NCI-H2081 treated with DMSO at 0.1 percent for 48 hours (cell line): ENCODE results near the gene PLAGL1.
"Not testable (repeated sequence)": the region's sequence is repeated elsewhere in the genome, so short reads cannot be mapped to it uniquely, and the experiment has no call there.

Source experiments
- DNase-seq: peaks from one replicate; lab custom pipeline; 2025; lab: John Stamatoyannopoulos, UW

Gene PLAGL1

DNA sequence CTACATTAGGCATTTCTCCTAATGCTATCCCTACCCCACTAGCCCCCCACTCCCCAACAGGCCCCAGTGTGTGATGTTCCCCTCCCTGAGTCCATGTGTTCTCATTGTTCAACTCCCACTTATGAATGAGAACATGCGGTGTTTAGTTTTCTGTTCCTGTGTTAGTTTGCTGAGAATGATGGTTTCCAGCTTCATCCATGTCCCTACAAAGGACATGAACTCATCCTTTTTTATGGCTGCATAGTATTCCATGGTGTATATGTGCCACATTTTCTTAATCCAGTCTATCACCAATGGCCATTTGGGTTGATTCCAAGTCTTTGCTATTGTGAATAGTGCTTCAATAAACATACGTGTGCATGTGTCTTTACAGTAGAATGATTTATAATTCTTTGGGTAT lies 1.6 kb upstream of the PLAGL1 start:
- not testable (repeated sequence) for DNase-seq

DNA sequence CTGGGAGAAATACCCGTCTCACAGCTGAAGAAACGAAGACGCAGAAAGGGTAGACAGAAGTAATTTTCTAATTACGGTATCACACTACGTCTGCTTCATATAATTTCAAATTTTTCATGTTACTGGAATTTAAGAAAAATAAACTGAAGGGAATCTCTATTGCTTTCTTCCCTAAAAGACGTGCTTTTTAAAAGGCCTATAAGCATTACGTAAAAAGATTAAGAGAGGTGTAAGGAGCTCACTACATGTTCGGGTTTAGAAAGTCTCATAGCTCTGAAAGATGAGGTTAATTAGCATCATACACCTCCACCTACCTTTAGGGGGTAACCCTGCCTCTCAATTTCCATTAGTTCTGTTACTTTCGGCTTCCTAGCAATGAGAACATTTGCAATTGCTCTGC lies 787 bp upstream of the PLAGL1 start:
- no peak for DNase-seq

DNA sequence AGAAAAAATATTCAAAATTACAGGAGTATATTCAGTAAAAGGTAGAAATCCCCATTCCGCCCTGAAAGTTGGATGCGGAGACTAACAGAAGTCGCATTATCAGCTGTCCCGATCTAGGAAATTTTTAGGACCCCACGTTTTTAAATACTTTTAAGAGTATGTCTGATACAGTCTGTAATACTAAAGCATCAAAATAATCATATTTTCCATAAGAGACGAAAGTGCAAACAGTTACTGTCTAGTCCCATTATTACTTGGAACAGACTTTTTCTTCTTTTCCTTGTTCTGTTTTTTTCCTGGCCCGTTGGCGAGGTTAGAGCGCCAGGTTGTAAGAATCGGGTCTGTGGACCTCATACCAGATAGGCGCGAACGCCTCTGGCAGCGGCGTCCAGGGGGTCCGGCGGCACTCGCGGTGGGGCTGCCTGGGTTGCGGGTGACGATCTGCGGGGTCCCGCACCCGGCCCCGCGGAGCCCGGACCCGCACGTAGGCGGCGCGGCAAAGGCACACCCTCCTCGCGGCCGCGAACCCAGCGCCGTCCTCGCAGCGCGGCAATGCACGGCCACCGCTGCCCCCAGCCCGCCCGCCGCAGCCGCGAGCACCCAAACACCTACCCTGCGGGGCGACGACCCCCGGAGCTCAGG lies 460 bp downstream of the PLAGL1 start:
- DNase-seq: no peak

DNA sequence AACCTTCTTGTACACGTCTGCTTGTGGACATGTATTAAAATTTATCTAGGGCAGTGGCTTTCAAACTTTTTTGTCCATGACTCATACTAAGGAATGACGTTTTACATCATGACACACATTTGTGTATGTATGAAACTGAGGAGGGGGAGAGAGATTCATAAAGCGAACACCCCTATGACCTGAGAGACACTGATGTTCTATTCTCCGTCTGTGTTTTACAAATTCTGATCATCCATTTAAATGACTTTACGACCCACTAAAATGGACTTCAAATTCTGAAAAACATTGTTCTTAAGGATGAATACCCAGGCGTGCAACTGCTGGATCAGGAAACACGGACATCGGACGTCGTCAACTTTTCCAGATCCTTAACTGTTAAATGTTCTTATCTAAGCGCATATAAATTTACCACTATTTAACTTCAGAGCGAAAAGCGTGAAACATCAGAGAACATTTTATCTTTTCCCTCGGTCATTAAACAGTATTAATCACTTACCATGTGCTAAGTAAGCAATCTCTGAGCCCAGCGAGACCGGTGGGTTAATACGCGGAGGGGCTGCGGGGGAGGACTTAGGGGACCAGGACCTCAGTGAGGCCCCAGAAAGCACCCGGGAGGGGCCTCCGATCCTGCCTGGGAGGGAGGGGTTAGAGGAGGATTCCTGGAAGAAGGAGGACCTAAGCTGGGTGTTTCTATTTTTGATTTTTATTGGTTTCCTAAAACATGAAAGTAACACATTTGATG lies 1.2 kb downstream of the PLAGL1 start:
- no peak for DNase-seq

DNA sequence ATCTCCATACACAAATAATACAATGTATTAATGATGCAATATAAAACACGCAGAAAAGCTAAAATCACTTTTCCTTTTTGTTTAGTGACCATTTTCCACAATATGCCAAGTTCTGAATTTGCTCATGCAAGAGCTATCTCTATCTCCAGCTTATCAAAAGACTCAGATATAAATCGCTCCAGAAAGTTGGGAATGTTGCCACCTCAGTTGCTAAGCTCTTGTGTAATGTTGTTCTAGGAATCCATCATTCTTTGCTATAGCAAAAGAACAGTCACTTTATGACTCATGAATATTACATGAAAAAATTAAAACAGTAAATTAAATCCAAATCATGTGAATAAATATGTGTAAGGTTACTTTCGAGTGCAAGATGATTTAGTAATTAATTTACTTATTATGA lies 8.7 kb downstream of the PLAGL1 start:
- no peak for DNase-seq

DNA sequence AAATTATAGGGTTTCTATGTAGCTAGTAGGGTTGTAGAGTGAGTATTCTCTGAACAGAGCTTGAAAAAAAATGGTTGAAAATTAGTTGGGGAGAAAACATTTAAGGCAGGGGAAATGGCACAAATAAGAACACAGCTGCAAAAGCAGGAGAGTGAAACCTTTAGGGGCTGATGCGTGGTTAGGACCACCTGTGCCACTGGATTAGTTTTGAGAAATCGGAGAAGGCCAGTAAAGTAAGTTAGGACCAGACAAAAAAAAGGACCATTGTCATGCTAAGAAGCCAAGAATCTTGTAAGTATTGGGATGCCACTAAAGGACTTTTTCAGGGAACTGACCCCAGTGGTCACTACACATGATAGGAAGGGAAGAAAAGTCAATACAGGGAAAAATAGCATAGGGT lies 9.4 kb downstream of the PLAGL1 start:
- DNase-seq: no peak

DNA sequence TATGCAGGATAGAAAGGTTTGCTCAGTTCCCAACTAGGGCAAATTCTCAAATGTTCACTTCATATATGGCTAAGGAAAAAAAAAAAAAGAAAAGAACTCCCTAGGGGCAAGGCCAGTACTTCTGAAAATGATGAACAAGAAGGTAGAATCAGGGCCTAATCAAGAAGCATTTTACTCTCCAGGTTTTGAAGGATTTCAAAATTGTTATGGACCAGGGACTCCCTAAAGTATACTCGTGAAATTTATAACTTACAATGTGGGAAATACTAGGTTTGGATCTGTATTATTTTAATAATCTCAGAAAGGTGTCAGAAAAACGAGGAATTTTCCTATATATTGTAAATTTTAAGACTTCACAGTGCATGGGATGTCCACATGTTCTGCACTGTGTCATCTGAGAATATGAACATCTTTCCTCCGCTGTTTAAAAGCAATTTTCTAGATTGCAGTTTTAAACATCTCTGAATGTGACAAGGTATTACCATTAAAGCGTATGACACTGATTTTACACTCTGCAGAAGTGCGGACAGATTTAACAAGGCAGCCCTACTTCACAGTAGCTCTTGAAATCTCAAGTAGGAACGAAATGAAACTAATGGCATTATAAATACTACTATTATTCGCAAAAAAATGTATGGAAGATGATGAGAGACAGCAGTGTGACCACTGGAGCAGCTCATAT lies 14.0 kb downstream of the PLAGL1 start:
- no peak for DNase-seq

DNA sequence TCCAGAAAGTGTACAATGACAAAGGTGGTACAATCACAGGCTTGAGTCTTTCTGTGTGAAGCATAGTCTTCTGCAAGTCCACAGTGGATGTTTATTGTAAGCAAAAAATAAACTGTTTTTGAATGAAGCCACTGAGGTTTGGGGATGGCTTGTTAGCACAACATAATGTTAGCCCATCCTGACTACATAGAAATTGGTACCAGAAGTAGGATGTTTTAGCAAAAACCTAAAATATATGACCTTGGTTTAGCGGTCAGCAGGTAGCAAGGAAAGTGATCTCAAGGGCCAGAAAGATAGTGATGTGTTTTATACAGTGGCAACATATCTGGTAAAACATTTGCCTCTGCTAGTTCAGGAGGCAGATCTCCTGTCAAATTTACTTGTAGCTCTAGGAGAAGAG lies 15.8 kb downstream of the PLAGL1 start:
- DNase-seq: no peak

DNA sequence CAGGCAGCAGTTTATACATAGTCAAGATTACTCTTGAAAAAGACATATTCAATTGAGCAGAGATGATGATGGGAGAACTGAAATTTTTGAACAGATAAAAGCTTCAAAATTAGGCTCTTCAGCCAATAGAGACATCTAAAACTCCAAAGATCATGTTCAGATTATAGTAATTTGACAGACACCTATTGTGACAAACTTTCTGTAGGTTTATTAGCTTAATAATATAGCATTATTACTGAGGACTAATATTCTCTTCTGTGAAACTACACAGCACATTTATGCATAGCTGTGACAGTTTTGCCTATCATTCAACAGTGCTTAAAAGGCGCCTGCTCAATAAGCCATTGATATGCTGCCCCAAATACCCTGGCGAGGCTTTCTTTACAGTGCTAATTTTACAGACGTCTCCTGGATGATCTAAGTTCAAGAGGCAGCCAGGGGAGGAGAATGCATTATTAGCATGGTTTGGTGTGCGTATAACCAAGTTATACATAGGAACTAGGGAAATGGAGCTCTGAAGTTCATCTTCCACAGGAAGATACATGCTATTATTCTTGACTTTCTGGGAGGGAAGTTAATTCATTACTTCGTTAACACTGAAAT lies 21.5 kb downstream of the PLAGL1 start:
- DNase-seq: no peak

DNA sequence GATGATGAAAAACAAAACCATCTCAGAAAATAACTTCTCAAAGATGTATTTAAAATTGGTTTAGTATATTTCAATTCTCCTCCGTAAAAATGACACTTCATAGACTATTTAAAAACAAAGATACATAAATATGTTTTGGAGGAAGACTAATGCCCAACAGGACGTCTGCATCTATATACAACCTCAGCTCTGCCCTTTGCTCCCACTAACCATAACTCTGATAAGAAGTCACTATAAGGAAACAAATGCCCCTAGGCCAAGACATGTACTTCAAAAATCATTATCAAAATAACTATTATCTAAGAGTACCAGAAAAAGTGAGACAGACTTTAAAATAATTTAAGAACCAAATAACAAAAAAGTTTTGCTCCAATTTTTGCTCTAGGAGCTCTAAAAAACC lies 23.4 kb downstream of the PLAGL1 start:
- DNase-seq: no peak

DNA sequence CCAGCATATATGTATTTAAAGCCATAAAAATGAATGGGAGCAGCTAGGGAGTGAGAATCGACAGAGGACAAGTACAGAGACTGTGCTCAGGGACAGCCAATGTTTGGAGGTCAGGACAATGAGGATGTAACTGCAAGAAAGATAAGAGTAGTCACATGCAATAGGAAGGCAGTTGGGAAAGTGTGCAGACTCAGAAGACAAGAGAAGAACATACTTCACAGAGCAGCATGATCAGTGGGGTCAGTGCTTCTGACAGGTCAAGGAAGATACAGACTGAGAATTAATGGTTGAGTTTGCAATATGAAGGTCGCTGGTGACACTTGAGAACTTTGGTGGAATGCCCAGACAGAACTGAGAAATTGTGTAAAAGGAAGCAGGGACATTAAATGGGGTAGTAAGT lies 25.1 kb downstream of the PLAGL1 start:
- no peak for DNase-seq

DNA sequence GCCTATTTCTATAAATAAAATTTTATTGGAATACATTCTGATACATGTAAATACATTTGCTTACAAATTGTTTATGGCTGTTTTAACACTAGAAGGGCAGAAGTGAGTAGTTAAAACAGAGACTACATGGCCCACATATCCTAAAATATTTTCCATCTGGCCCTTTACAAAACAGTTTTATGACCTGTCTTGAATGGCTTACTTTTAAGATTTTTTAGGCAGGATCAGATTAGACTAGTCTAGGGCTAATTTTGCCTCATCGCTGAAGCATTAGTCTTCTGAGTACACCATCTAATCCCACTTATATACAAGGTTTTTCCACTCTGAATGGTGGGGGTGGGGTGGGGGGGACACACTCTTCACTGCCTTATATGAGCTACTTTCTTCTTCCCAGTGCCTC lies 27.1 kb downstream of the PLAGL1 start:
- no peak for DNase-seq

DNA sequence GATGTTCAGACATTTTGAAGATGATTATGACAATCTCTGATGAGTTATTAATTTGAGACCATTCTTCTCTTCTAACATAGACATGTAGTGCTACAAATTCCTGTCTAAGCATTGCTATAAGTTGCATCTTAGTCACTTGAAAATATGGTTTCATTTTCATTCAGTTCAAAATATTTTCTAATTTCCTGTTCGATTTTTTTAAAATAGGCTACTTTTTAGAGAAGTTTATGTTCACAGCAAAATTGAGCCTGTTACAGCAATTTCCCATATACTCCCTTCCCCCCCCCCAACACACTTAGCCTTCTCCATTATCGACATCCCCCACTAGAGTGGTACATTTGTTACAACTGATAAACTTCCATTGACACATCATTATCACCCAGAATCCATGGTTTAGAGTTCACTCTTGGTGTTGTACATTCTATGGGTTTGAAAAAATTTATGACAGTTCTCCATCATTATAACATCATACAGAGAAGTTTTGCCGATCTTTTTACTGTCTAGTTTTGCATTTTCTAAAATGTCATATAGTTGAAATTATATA lies 31.2 kb downstream of the PLAGL1 start:
- DNase-seq: no peak

DNA sequence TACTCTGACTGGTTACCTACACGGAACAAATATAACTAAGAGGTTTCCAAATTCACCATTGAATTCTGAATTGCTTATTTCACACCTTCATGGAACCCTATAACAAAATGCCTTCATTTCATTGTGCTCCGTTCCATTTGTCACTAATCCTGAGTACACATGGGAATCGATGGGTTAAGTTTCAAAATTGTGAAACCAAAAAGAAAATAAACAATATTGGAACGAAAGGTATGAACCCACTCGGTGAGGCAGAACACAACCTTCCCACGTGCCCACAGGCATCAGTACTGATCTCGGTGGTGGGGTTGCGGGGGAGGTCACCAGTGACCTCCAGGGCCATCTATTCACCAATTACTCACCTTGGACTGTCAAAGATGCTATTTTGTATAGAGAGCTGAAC lies 34.0 kb downstream of the PLAGL1 start:
- DNase-seq: no peak

DNA sequence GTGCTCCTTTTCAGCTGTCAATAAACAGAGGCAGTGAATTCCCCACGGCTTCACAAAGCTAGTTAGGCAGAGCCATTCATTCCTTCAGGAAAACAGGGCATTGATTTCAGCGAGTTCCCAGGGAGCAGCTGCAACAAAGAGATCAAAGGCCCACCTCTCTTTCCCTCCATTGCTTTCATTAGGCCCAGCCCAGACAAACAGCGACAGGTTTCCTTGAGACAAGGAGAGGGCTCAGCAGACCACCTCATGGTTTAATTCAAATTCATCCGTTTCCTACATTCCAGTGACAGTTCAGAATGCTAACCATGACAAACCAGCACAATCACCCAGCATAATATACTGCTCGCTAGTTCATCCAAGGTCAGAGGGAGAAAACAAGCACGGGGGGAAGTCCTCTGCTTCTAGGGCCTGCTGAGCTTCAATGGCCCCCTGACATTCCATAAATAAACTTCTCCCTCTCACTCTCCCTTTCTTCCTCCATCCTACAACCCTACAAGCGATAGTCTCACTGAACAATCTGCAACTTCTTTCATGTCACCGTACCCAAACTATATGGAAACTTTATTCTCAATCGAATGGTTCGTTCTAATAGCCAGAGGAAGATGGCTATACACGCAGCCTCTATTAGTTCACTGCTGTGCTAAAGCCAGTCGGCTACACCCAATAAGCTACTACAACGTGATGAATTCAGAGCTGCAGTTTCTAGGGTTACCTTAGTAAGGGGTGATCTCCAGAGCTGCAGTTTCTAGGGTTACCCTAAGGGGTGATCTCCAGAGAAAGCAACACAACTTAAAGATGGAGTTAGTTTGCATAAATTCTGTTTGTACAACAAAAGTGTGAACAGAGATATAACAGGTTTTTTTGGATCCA lies 34.7 kb downstream of the PLAGL1 start:
- no peak for DNase-seq

DNA sequence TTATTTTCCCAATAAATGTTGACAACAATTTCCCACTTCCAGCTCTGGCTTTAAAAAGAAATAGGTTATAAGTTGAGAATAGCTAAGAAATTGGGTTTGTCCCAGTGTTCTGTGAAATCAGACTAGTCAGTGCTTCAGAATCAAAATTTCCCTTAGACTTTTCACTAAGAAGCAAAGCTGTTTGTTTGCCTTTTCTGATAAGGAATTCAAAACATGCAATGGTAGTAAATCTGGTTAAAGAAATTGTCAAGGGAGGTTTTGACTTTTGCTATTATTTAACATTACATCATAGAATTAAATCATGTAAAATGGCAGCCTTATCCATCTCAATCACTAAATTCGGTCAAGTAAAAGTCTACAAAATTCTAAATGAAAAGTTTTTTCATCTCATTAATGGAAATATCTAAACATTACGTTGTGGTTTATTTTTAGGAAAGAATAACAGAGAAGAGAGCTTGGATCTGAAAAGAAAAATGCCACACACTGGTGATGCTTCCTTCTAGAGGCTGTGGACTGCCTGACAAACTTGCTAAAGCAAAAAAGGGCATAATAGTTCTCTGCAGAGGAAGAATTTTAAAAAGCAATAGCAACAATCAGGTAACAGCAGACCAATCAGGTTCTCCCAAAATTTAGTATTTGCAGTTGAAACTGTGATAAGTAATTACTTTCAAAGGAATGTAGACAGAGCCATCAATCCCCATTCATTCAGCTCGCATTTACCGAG lies 36.4 kb downstream of the PLAGL1 start:
- no peak for DNase-seq

DNA sequence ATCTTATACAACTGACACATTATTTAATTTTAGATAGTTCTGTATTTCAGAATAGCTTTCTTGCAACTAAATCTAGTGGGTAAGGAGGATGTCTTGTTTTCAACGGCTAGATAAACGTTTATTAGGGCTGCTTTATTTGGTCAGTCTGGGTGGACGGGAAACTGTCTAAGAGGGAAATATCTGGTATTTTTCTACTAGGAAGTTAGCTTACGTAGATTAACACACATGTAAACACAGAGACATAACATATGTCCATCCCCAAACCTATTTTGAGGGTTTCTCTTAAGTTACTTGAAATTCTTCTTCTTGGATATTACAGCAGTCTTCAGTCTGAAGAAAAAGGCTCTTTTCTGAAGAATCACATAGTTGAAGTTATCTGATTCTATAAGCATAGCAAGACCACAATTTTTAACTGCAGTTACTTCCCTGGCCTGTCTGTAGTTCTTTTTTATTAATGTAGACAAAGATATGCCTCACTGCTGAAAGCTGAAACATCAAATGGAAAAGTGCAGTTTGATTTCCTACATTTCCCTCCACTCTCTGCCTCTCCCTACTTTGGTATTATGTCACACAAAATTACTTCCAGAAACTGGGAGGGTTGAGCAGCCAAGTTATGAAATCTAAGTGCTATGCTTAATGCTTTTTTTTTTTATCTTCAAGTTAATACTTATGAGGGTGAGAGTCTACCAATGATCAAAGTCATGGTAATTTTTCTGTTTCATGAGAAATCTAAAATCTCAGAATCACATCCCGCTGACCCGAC lies 37.4 kb downstream of the PLAGL1 start:
- DNase-seq: no peak

DNA sequence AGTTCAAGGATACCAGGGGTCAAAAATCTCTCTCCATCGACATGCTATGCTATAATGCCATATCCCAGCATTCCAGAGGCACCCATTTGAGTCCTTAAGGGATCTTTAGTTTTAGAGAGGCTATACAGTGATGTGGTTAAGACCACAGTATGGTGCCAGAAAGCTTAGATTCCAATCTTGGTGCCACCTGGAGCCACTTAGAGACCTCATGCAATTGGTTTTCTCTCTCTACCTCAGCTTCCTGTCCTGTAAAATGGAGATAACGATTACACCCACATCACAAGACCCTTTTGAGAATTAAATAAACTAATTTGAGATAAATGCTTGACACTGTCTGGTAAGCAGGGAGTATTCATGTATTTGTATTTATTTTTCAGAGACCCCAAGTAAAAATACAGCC lies 39.0 kb downstream of the PLAGL1 start:
- no peak for DNase-seq

DNA sequence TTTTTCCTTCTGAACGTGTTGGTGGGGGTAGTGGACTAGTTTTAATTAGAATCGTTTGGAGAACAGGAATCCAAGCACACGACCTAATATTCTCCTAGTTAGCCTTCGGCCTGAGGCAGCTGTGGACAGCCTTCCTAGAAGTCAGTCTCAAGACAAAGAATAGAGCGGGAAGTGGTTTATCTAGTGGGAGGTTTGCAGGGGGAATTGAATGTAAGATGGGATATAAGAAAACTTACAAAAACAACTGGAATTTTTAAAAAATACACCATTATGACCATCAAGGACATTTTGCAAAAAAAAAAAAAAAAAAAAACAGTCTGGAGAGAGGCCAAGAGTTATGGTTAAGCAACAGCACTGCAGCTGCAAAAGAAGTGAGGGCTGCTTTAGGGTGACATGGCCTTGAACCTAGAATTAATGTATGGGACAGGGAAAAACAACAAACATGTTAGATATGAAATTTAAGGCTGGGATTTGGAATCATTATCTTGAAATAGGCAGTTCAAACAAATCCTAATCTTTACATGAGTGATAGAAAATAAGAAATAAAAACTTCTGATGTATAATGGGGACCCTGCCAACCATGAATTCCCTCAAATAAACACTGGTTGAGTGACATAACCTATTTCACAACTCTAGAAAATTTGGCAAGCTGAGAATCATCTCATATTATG lies 40.2 kb downstream of the PLAGL1 start:
- DNase-seq: no peak

DNA sequence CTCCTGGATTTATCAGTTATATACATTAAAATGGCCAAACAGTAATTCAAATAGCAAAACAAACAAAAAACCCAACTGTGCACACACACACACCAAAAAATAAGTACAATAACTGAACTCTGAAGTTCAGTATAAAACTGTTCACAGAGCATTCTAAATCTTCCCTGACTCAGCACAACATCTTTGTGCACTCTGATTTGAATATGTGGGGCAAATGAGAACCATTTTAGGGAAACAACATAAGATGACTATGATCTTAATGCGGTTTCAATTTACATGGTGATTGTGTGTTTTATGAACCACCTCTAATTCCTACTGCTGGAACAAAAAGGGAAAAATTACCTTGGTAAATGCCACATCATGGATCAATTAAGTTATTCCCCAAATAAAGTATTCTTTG lies 41.7 kb downstream of the PLAGL1 start:
- no peak for DNase-seq
